Peyer's patch (tissue), 4 donors: Measurements from ENCODE around the gene SLC35A2.

Source experiments
- CTCF ChIP-seq, 6 experiments: fragments of 450-650 bp in 4 of 6; fragments of 200-600 bp in 2 of 6; sonication (generic) in 1 of 6; IDR thresholded peaks; one replicate each; pipeline ENCODE4 v1.5.1; 2017 to 2019; ENCODE audit warnings: antibody characterized with exemption in 6 of 6, mild to moderate bottlenecking in 3 of 6, moderate library complexity in 1 of 6
- POLR2A ChIP-seq, 2 donors: fragments of 450-650 bp; IDR thresholded peaks; one replicate each; pipeline ENCODE4 v1.5.1; 2017; ENCODE audit warnings: antibody characterized with exemption in 2 of 2, mild to moderate bottlenecking in 2 of 2, moderate library complexity in 2 of 2

GRCh38 chrX:48934581-48935300, 23.3 kb upstream of the SLC35A2 start:
- TF ChIP-seq POLR2A (IDR thresholded peaks at IDR 0.05) (no peak), CTCF (IDR thresholded peaks at IDR 0.05) (no peak)
